Right lobe of liver (tissue), 4 donors: Measurements from ENCODE around the gene ADCK2.
"Not testable (repeated sequence)": the region's sequence is repeated elsewhere in the genome, so short reads cannot be mapped to it uniquely, and the experiment has no call there.

Experiments used
- CTCF ChIP-seq, 4 donors: fragments of 200-600 bp in 3 of 4; fragments of 450-650 bp in 1 of 4; IDR thresholded peaks; one replicate each; pipeline versions ENCODE4 v1.5.1 to v1.8.0; 2016 to 2022; ENCODE audit warnings: antibody characterized with exemption in 4 of 4, mild to moderate bottlenecking in 2 of 4
- POLR2A ChIP-seq: fragments of 450-650 bp; IDR thresholded peaks from one replicate; pipeline ENCODE4 v1.6.1; 2017; ENCODE audit warnings: antibody characterized with exemption, mild to moderate bottlenecking
- donor health status: DM: no; HTN: no; CAD: no.
- donor health status: DM: no; HTN: no; CAD: no.
- donor health status: DM: no; HTN: yes; CAD: no.

GRCh38 chr7:140708764-140709163 is 36.0 kb downstream of the ADCK2 start:
- TF ChIP-seq CTCF (IDR thresholded peaks at IDR 0.05); POLR2A: not testable (repeated sequence)
